ENCODE results near the gene RBMS3.

The RBMS3 gene

DNA sequence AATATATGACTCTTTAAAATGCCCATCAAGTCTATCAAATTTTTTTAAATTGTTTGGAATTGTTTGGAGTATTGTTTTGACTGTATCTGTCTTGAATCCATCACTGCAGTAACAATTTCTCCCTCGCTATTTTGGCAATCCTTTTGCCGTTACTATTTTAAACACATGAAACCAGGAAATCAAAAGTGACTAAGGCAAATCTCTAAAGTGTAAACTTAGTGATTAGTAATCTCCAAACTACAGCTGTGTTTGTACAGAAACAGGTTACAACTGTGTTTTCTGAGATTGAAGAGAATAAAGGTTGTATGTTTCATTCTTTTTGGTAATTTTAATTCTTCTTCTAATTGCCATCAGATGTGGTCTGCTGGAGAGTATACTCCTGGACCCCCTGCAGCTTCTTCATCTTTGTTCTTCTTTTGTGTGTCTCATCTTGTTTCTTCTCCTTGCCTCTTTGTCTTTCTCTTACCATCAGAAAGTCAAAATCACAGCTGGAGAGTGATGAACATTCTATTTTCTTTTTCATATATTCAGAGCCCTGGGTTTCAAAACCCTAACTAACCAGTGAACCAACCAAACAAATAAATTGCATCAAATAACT, 465.4 kb downstream of the RBMS3 start:
- Histone ChIP-seq H3K27me3 (ENCODE audit: control insufficient read depth, insufficient read depth, low read length) (no peaks in the 10 kb centered on the region), H3K9me3 (ENCODE audit: control insufficient read depth, insufficient read depth, low read length) (no peaks in the 10 kb centered on the region), H3K36me3 (ENCODE audit: control insufficient read depth, insufficient read depth, low read length) (no peaks in the 10 kb centered on the region), H3K4me3 (ENCODE audit: low read length) (no peak overlapping the region), H3K27ac (ENCODE audit: low read length) (no peak overlapping the region), H3K4me1 (ENCODE audit: control insufficient read depth, insufficient read depth, low read length) (no peaks in the 10 kb centered on the region)
- no CpG with 5 or more reads among the region's 2 CpGs for WGBS (ENCODE audit: insufficient coverage, insufficient read length)
- DNase-seq (ENCODE audit: low read depth, low spot score): no peak

- Histone ChIP-seq H3K27me3 (ENCODE audit: control insufficient read depth, insufficient read depth, low read length) (no peaks in the 10 kb centered on the region), H3K9me3 (ENCODE audit: control insufficient read depth, insufficient read depth, low read length) (no peaks in the 10 kb centered on the region), H3K4me3 (ENCODE audit: low read length) (no peak overlapping the region), H3K27ac (ENCODE audit: low read length) (no peak overlapping the region), H3K4me1 (ENCODE audit: control insufficient read depth, insufficient read depth, low read length) (no peaks in the 10 kb centered on the region), H3K36me3 (ENCODE audit: control insufficient read depth, insufficient read depth, low read length) (no peaks in the 10 kb centered on the region)
- DNase-seq (ENCODE audit: low read depth, low spot score): no peak
Measured at GRCh38 chr3:29747991-29748390, 467.1 kb downstream of the RBMS3 start.

GRCh38 chr3:29751647-29752314, 470.9 kb downstream of the RBMS3 start:
- WGBS (ENCODE audit: insufficient coverage, insufficient read length): no CpG with 5 or more reads among the region's 9 CpGs
- Histone ChIP-seq H3K9me3 (ENCODE audit: control insufficient read depth, insufficient read depth, low read length) (no peaks in the 10 kb centered on the region), H3K27ac (ENCODE audit: low read length) (no peak overlapping the region), H3K36me3 (ENCODE audit: control insufficient read depth, insufficient read depth, low read length) (no peaks in the 10 kb centered on the region), H3K4me1 (ENCODE audit: control insufficient read depth, insufficient read depth, low read length) (no peaks in the 10 kb centered on the region), H3K4me3 (ENCODE audit: low read length) (no peak overlapping the region), H3K27me3 (ENCODE audit: control insufficient read depth, insufficient read depth, low read length) (no peaks in the 10 kb centered on the region)
- no peak for DNase-seq (ENCODE audit: low read depth, low spot score)

- H3K9me3 ChIP-seq (ENCODE audit: control insufficient read depth, insufficient read depth, low read length): no peaks in the 10 kb centered on the region
Measured at GRCh38 chr3:29754346-29754745, 473.5 kb downstream of the RBMS3 start.

GRCh38 chr3:29755416-29755815, 474.5 kb downstream of the RBMS3 start:
- H3K27ac ChIP-seq (ENCODE audit: low read length): no peak overlapping the region
- H3K27me3 ChIP-seq (ENCODE audit: control insufficient read depth, insufficient read depth, low read length): no peaks in the 10 kb centered on the region
- H3K4me3 ChIP-seq (ENCODE audit: low read length): no peak overlapping the region
- H3K36me3 ChIP-seq (ENCODE audit: control insufficient read depth, insufficient read depth, low read length): no peaks in the 10 kb centered on the region
- no peaks in the 10 kb centered on the region for H3K4me1 ChIP-seq (ENCODE audit: control insufficient read depth, insufficient read depth, low read length)
- WGBS (ENCODE audit: insufficient coverage, insufficient read length): no CpG with 5 or more reads among the region's 1 CpG
- DNase-seq (ENCODE audit: low read depth, low spot score): no peak
- no peaks in the 10 kb centered on the region for H3K9me3 ChIP-seq (ENCODE audit: control insufficient read depth, insufficient read depth, low read length)

More at GRCh38 chr3:29754346-29754745, 473.5 kb downstream of the RBMS3 start:
- Histone ChIP-seq H3K27ac (ENCODE audit: low read length) (no peak overlapping the region), H3K4me3 (ENCODE audit: low read length) (no peak overlapping the region), H3K4me1 (ENCODE audit: control insufficient read depth, insufficient read depth, low read length) (no peaks in the 10 kb centered on the region), H3K36me3 (ENCODE audit: control insufficient read depth, insufficient read depth, low read length) (no peaks in the 10 kb centered on the region), H3K27me3 (ENCODE audit: control insufficient read depth, insufficient read depth, low read length) (no peaks in the 10 kb centered on the region)
- no CpG with 5 or more reads among the region's 1 CpG for WGBS (ENCODE audit: insufficient coverage, insufficient read length)
- DNase-seq (ENCODE audit: low read depth, low spot score): no peak

DNA sequence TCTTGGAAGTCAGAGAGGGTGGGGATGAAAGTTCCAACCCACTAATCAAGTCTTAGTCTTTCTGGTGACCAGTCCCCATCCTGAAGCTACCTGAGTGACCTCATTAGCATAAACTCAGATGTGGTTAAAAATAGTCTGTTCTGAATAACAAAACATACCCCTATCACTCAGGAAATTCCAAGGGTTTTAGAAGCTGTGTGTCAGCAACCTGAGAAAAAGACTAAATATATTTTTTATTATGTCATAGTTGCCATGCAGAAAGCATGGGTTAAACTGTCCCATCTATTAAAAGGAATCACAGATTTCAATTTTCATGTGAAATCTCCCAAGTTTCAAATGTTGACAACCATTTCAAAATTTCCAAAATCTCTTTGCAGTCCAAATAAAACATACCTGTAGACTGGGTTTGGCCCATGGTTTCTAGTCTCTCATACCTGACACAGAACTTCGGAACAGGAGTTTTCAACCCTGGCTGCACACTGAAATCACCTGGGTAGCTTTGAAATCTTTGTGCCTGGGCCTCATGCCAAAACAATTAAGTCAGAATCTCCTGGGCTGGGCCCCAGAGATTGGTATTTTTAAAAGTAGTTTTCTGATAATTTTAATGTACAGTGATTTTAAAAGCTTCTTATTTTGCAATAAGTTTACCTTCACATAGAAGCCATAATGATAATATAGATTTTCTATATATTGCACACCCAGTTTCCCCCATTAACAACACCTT, 476.3 kb downstream of the RBMS3 start:
- Histone ChIP-seq H3K27ac (ENCODE audit: low read length) (no peak overlapping the region), H3K9me3 (ENCODE audit: control insufficient read depth, insufficient read depth, low read length) (no peaks in the 10 kb centered on the region), H3K36me3 (ENCODE audit: control insufficient read depth, insufficient read depth, low read length) (no peaks in the 10 kb centered on the region), H3K27me3 (ENCODE audit: control insufficient read depth, insufficient read depth, low read length) (no peaks in the 10 kb centered on the region), H3K4me1 (ENCODE audit: control insufficient read depth, insufficient read depth, low read length) (no peaks in the 10 kb centered on the region), H3K4me3 (ENCODE audit: low read length) (no peak overlapping the region)
- DNase-seq (ENCODE audit: low read depth, low spot score): no peak
- no CpG with 5 or more reads among the region's 1 CpG for WGBS (ENCODE audit: insufficient coverage, insufficient read length)

DNA sequence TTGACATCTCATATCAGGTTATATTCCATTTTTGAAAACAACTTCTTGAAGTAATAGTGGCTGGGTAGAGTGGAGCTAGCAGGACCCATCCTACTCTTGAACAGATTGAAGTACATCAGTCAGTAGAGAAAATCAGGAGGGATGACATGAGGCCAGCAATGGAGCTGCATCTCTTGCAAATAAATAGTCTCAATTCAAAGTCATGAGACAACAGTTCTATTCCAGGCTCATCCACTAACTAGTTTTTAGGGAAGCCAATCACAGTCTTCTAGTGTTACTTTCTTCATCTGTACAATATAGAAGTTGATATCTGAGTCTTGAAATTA, 477.2 kb downstream of the RBMS3 start:
- Histone ChIP-seq H3K27ac (ENCODE audit: low read length) (no peak overlapping the region), H3K4me1 (ENCODE audit: control insufficient read depth, insufficient read depth, low read length) (no peaks in the 10 kb centered on the region), H3K9me3 (ENCODE audit: control insufficient read depth, insufficient read depth, low read length) (no peaks in the 10 kb centered on the region), H3K27me3 (ENCODE audit: control insufficient read depth, insufficient read depth, low read length) (no peaks in the 10 kb centered on the region), H3K36me3 (ENCODE audit: control insufficient read depth, insufficient read depth, low read length) (no peaks in the 10 kb centered on the region), H3K4me3 (ENCODE audit: low read length) (no peak overlapping the region)
- no peak for DNase-seq (ENCODE audit: low read depth, low spot score)

DNA sequence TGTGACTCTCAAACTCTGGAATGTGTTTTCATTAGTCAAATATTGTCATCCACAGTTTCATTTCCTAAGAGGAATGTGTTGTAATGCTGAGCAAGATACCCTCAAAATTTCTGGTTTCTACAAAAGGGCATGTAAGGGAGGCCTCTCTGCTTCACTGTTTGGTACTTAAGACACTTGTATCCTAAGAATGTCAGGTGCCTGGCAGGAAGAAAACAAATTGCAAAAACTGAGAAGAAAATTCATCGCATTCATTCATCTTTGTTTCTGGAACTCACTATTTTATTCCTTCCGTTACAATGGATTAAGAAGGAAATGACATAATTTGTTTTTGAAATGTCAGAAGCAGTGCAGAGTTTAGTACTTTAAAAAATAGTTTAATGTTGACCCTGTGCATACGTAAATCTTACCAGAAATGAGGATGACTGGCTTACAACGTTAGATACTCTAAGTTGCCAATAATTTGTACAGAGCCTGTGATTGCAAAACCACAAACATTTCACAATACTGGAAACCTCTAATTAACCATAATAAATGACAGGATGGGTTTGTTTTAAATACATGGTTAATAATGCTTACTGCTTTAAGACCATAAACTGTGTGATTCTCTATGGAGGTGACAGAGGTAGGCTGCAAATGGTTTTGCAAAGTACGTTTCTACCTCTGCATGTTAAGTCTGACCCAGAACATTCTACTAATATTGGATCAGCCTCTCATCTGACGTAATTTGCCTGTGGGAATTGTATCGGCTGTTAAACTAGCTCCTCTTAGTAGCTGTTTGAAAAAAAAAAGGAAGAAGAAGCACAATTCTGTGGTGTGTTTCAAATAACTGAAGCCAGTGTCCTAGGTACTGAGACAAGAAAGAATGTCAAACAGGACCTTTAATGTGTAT, 477.8 kb downstream of the RBMS3 start:
- WGBS (ENCODE audit: insufficient coverage, insufficient read length): no CpG with 5 or more reads among the region's 7 CpGs
- Histone ChIP-seq H3K27ac (ENCODE audit: low read length) (no peak overlapping the region), H3K27me3 (ENCODE audit: control insufficient read depth, insufficient read depth, low read length) (no peaks in the 10 kb centered on the region), H3K4me1 (ENCODE audit: control insufficient read depth, insufficient read depth, low read length) (no peaks in the 10 kb centered on the region), H3K4me3 (ENCODE audit: low read length) (no peak overlapping the region), H3K9me3 (ENCODE audit: control insufficient read depth, insufficient read depth, low read length) (no peaks in the 10 kb centered on the region), H3K36me3 (ENCODE audit: control insufficient read depth, insufficient read depth, low read length) (no peaks in the 10 kb centered on the region)
- DNase-seq (ENCODE audit: low read depth, low spot score): no peak

DNA sequence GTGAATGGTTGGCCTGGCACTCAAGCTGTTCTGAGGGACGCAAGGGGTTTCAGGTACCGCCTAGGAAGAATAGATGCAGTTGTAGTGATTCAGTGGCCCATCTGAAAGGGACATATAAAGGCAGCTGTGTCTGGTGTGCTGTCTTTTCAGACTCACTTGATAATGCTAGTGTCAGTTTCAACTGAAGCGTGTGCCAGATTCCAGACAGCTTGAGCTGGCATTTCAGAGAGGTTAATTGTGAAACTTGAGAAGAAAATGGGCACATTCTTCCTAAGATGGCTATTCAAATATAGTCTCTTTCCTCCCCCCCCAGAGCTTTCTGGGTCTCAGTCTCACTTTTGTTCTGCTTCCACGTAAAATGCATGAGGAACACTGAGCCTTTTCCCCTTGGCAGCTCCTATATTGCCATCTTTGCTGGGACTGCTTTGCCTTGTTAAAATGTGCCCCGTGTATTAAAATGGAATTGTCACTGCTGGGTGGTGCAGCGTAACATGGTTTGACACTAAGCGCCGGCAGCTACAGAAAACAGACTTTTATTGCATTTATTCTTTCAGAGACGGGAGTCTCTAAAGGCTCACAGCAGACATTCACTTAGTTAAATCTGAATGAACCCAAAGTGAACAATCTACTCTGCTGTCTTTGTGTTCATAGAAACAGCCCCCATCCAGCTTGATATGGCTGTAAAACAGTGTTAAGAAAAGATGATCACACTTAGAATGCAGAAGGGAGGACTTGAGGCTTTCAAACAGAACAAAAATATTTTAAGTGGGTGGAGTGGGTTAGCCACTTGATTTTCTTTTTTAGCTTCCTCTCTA, 478.7 kb downstream of the RBMS3 start:
- Histone ChIP-seq H3K9me3 (ENCODE audit: control insufficient read depth, insufficient read depth, low read length) (no peaks in the 10 kb centered on the region), H3K27me3 (ENCODE audit: control insufficient read depth, insufficient read depth, low read length) (no peaks in the 10 kb centered on the region), H3K4me3 (ENCODE audit: low read length) (no peak overlapping the region), H3K27ac (ENCODE audit: low read length) (no peak overlapping the region), H3K36me3 (ENCODE audit: control insufficient read depth, insufficient read depth, low read length) (no peaks in the 10 kb centered on the region), H3K4me1 (ENCODE audit: control insufficient read depth, insufficient read depth, low read length) (no peaks in the 10 kb centered on the region)
- DNase-seq (ENCODE audit: low read depth, low spot score): no peak
- WGBS (ENCODE audit: insufficient coverage, insufficient read length): no CpG with 5 or more reads among the region's 9 CpGs

GRCh38 chr3:29760226-29760685, 479.4 kb downstream of the RBMS3 start:
- H3K27ac ChIP-seq (ENCODE audit: low read length): no peak overlapping the region
- H3K9me3 ChIP-seq (ENCODE audit: control insufficient read depth, insufficient read depth, low read length): no peaks in the 10 kb centered on the region
- DNase-seq (ENCODE audit: low read depth, low spot score): no peak
- H3K36me3 ChIP-seq (ENCODE audit: control insufficient read depth, insufficient read depth, low read length): no peaks in the 10 kb centered on the region
- H3K4me1 ChIP-seq (ENCODE audit: control insufficient read depth, insufficient read depth, low read length): no peaks in the 10 kb centered on the region
- H3K27me3 ChIP-seq (ENCODE audit: control insufficient read depth, insufficient read depth, low read length): no peaks in the 10 kb centered on the region
- H3K4me3 ChIP-seq (ENCODE audit: low read length): no peak overlapping the region

Measured in iPS DF 6.9 (cell line).